Kidney capillary endothelial cell (primary cell): ENCODE data around the gene PLPPR2.
"Not testable (repeated sequence)": the region's sequence is repeated elsewhere in the genome, so short reads cannot be mapped to it uniquely, and the experiment has no call there.

Experiments used
- DNase-seq: peaks from one replicate; pipeline ENCODE4 v3.0.0-alpha.2; 2018; ENCODE audit warnings: low spot score

The PLPPR2 gene

GRCh38 chr19:11355160-11356073, at the start of gene PLPPR2:
Gene PLPPR2, plus strand, starts transcription at chr19:11355432. Its CDS starts 2,242 bp downstream, at chr19:11357674.
- peak; percentile 85 for DNase-seq

- DNase-seq: no peak
Observed at GRCh38 chr19:11306337-11306736, 48.9 kb upstream of the PLPPR2 start.

- not testable (repeated sequence) for DNase-seq
Observed at GRCh38 chr19:11320278-11320995, 34.8 kb upstream of the PLPPR2 start.

GRCh38 chr19:11321191-11322126, 33.8 kb upstream of the PLPPR2 start:
- DNase-seq: no peak

- no peak for DNase-seq
Observed at GRCh38 chr19:11322269-11323024, 32.8 kb upstream of the PLPPR2 start.

- no peak for DNase-seq
Observed at GRCh38 chr19:11323601-11324078, 31.6 kb upstream of the PLPPR2 start.

- no peak for DNase-seq
Observed at GRCh38 chr19:11324079-11324661, 31.1 kb upstream of the PLPPR2 start.

- no peak for DNase-seq
Observed at GRCh38 chr19:11324748-11325389, 30.4 kb upstream of the PLPPR2 start.

GRCh38 chr19:11325544-11325943, 29.7 kb upstream of the PLPPR2 start:
- DNase-seq: no peak

- DNase-seq: no peak
Observed at GRCh38 chr19:11330127-11330526, 25.1 kb upstream of the PLPPR2 start.

GRCh38 chr19:11331502-11331901, 23.7 kb upstream of the PLPPR2 start:
- DNase-seq: no peak

GRCh38 chr19:11332822-11333221, 22.4 kb upstream of the PLPPR2 start:
- DNase-seq: no peak

- not testable (repeated sequence) for DNase-seq
Observed at GRCh38 chr19:11333838-11334237, 21.4 kb upstream of the PLPPR2 start.

- DNase-seq: no peak
Observed at GRCh38 chr19:11335449-11336146, 19.6 kb upstream of the PLPPR2 start.

- DNase-seq: no peak
Observed at GRCh38 chr19:11337080-11337479, 18.2 kb upstream of the PLPPR2 start.

- DNase-seq: no peak
Observed at GRCh38 chr19:11338121-11338520, 17.1 kb upstream of the PLPPR2 start.

GRCh38 chr19:11338569-11339253, 16.5 kb upstream of the PLPPR2 start:
- DNase-seq: no peak

- peak; percentile 81 for DNase-seq
Observed at GRCh38 chr19:11339254-11340098, 15.8 kb upstream of the PLPPR2 start, which contains the start of gene RAB3D. Gene RAB3D, minus strand, starts transcription at chr19:11339657. Its CDS starts 2,258 bp downstream, at chr19:11337399.
